Central memory CD8-positive, alpha-beta T cell (primary cell): ENCODE results near the gene ANKRD11.
"Not testable (repeated sequence)": the region's sequence is repeated elsewhere in the genome, so short reads cannot be mapped to it uniquely, and the experiment has no call there.

Experiments used
- ATAC-seq: fragments of 150-1000 bp; cut with Tn5 transposase; replicated peaks from 2 replicates; pipeline ENCODE4 v1.10.0; 2022; ENCODE audit warnings: mild to moderate bottlenecking, moderate FRiP score, moderate number of reproducible peaks; ENCODE audit not compliant: poor library complexity, severe bottlenecking; ENCODE audit errors: extremely low read depth
- DNase-seq, 2 donors: peaks; one replicate each; pipeline ENCODE4 v3.0.0; 2021; ENCODE audit warnings: low spot score in 2 of 2
- H3K27ac Mint-ChIP-seq: one replicate; pipeline ENCODE4 v1.8.0; 2022; ENCODE audit warnings: low read depth, mild to moderate bottlenecking, moderate library complexity, mixed read lengths
- H3K27me3 Mint-ChIP-seq: one replicate; pipeline ENCODE4 v1.8.0; 2022; ENCODE audit warnings: mixed read lengths
- H3K36me3 Mint-ChIP-seq: one replicate; pipeline ENCODE4 v1.8.0; 2022; ENCODE audit warnings: mild to moderate bottlenecking, moderate library complexity, mixed read lengths; ENCODE audit not compliant: insufficient read depth
- H3K4me1 Mint-ChIP-seq: one replicate; pipeline ENCODE4 v1.8.0; 2022; ENCODE audit warnings: mixed read lengths
- H3K4me3 Mint-ChIP-seq: one replicate; pipeline ENCODE4 v1.8.0; 2022; ENCODE audit warnings: mild to moderate bottlenecking, moderate library complexity, mixed read lengths
- H3K9me3 Mint-ChIP-seq: one replicate; pipeline ENCODE4 v1.8.0; 2022; ENCODE audit warnings: mixed read lengths

ANKRD11 gene

GRCh38 chr16:89466920-89467319, 23.4 kb downstream of the ANKRD11 start:
- Mint-ChIP-seq H3K4me3 (no peak overlapping the region), H3K27me3 (no peaks in the 10 kb centered on the region), H3K36me3 (peaks cover 17% of the 10 kb centered on the region), H3K9me3 (no peaks in the 10 kb centered on the region), H3K4me1 (peaks cover 47% of the 10 kb centered on the region), H3K27ac (no peak overlapping the region)
- DNase-seq (no peak), ATAC-seq (no peak)

- H3K27me3 Mint-ChIP-seq, DNase-seq, H3K27ac Mint-ChIP-seq, H3K4me3 Mint-ChIP-seq, H3K9me3 Mint-ChIP-seq, ATAC-seq: not testable (repeated sequence)
- Mint-ChIP-seq H3K4me1 (peaks cover 60% of the 10 kb centered on the region), H3K36me3 (peaks cover 21% of the 10 kb centered on the region)
Observed at GRCh38 chr16:89463312-89463711, 27.0 kb downstream of the ANKRD11 start.

- Mint-ChIP-seq H3K36me3 (peaks cover 21% of the 10 kb centered on the region), H3K27ac (peak overlapping the region; percentile 19), H3K4me1 (peaks cover 58% of the 10 kb centered on the region)
- H3K27me3 Mint-ChIP-seq, DNase-seq, H3K4me3 Mint-ChIP-seq, ATAC-seq, H3K9me3 Mint-ChIP-seq: not testable (repeated sequence)
Observed at GRCh38 chr16:89462639-89463038, 27.7 kb downstream of the ANKRD11 start.

GRCh38 chr16:89461890-89462289, 28.5 kb downstream of the ANKRD11 start:
- not testable (repeated sequence) for ATAC-seq, H3K27me3 Mint-ChIP-seq, DNase-seq, H3K4me3 Mint-ChIP-seq, H3K9me3 Mint-ChIP-seq
- Mint-ChIP-seq H3K27ac (peak overlapping the region; percentile 19), H3K36me3 (peaks cover 18% of the 10 kb centered on the region), H3K4me1 (peaks cover 53% of the 10 kb centered on the region)

GRCh38 chr16:89460556-89460955, 29.8 kb downstream of the ANKRD11 start:
- H3K36me3 Mint-ChIP-seq: peaks cover 13% of the 10 kb centered on the region
- no peak for ATAC-seq
- DNase-seq: no peak
- H3K9me3 Mint-ChIP-seq: no peaks in the 10 kb centered on the region
- H3K4me1 Mint-ChIP-seq: peaks cover 53% of the 10 kb centered on the region
- no peak overlapping the region for H3K27ac Mint-ChIP-seq
- no peaks in the 10 kb centered on the region for H3K27me3 Mint-ChIP-seq
- H3K4me3 Mint-ChIP-seq: no peak overlapping the region

- peaks cover 52% of the 10 kb centered on the region for H3K4me1 Mint-ChIP-seq
- H3K36me3 Mint-ChIP-seq: peaks cover 11% of the 10 kb centered on the region
- H3K9me3 Mint-ChIP-seq: no peaks in the 10 kb centered on the region
- no peak overlapping the region for H3K4me3 Mint-ChIP-seq
- H3K27me3 Mint-ChIP-seq: no peaks in the 10 kb centered on the region
- H3K27ac Mint-ChIP-seq: no peak overlapping the region
- DNase-seq (no peak), ATAC-seq (no peak)
Observed at GRCh38 chr16:89458967-89459366, 31.4 kb downstream of the ANKRD11 start.

- ATAC-seq (no peak), DNase-seq (no peak)
- peak overlapping the region; percentile 32 for H3K27ac Mint-ChIP-seq
- H3K4me1 Mint-ChIP-seq: peaks cover 56% of the 10 kb centered on the region
- H3K9me3 Mint-ChIP-seq: no peaks in the 10 kb centered on the region
- no peaks in the 10 kb centered on the region for H3K27me3 Mint-ChIP-seq
- no peak overlapping the region for H3K4me3 Mint-ChIP-seq
- peaks cover 11% of the 10 kb centered on the region for H3K36me3 Mint-ChIP-seq
Observed at GRCh38 chr16:89458551-89458950, 31.8 kb downstream of the ANKRD11 start.

- Mint-ChIP-seq H3K9me3 (no peaks in the 10 kb centered on the region), H3K36me3 (peaks cover 12% of the 10 kb centered on the region), H3K27ac (no peak overlapping the region), H3K4me1 (peaks cover 67% of the 10 kb centered on the region), H3K27me3 (no peaks in the 10 kb centered on the region), H3K4me3 (no peak overlapping the region)
- DNase-seq (no peak), ATAC-seq (no peak)
Observed at GRCh38 chr16:89456419-89456959, 33.9 kb downstream of the ANKRD11 start.

GRCh38 chr16:89455692-89456091, 34.7 kb downstream of the ANKRD11 start:
- peak overlapping the region; percentile 11 for H3K4me3 Mint-ChIP-seq
- DNase-seq: no peak

GRCh38 chr16:89455178-89455577, 35.2 kb downstream of the ANKRD11 start:
- Mint-ChIP-seq H3K27ac (peak overlapping the region; percentile 63), H3K27me3 (no peaks in the 10 kb centered on the region), H3K9me3 (no peaks in the 10 kb centered on the region), H3K36me3 (peaks cover 8% of the 10 kb centered on the region), H3K4me3 (peak overlapping the region; percentile 11), H3K4me1 (peaks cover 64% of the 10 kb centered on the region)
- DNase-seq: no peak
- no peak for ATAC-seq

More at GRCh38 chr16:89455692-89456091, 34.7 kb downstream of the ANKRD11 start:
- Mint-ChIP-seq H3K27ac (peak overlapping the region; percentile 63), H3K9me3 (no peaks in the 10 kb centered on the region), H3K27me3 (no peaks in the 10 kb centered on the region), H3K4me1 (peaks cover 64% of the 10 kb centered on the region), H3K36me3 (peaks cover 11% of the 10 kb centered on the region)
- ATAC-seq: no peak

GRCh38 chr16:89454378-89455125, 35.8 kb downstream of the ANKRD11 start:
- not testable (repeated sequence) for H3K9me3 Mint-ChIP-seq

GRCh38 chr16:89453501-89454321, 36.6 kb downstream of the ANKRD11 start:
- H3K4me1 Mint-ChIP-seq: peaks cover 72% of the 10 kb centered on the region
- ATAC-seq (peak; percentile 15), DNase-seq (no peak)
- H3K9me3 Mint-ChIP-seq: no peaks in the 10 kb centered on the region
- H3K27me3 Mint-ChIP-seq: no peaks in the 10 kb centered on the region
- peak overlapping the region; percentile 64 for H3K4me3 Mint-ChIP-seq
- H3K36me3 Mint-ChIP-seq: peaks cover 9% of the 10 kb centered on the region
- peak overlapping the region; percentile 56 for H3K27ac Mint-ChIP-seq

More at GRCh38 chr16:89454378-89455125, 35.8 kb downstream of the ANKRD11 start:
- not testable (repeated sequence) for H3K27me3 Mint-ChIP-seq, H3K36me3 Mint-ChIP-seq, ATAC-seq, H3K27ac Mint-ChIP-seq, DNase-seq
- Mint-ChIP-seq H3K4me1 (peaks cover 71% of the 10 kb centered on the region), H3K4me3 (peak overlapping the region; percentile 64)
